ENCODE data around the gene HRH3. TPM values are rescaled to one million over a fixed set of nuclear protein-coding genes. Genes with fewer than 3 reads are reported as not detected.

The HRH3 gene
- polyA plus RNA-seq, 1 donor from 2014 or later: 2.8 TPM

DNA sequence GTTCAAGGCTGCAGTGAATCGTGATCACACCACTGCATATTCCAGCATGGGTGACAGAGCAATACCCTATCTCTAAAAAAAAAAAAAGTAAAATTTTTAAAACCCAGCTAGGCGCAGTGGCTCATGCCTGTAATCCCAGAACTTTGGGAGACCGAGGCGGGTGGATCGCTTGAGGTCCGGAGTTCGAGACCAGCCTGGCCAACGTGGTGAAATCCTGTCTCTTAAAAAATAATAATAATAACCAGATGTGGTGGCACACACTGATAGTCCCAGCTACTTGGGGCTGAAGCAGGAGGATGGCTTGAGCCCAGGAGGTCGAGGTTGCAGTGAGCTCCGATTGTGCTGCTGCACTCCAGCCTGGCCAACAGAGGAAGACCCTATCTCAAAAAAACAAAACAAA is 23.8 kb downstream of the HRH3 start:
- Histone ChIP-seq H3F3A (ENCODE audit: insufficient read depth, low read length, poor library complexity, severe bottlenecking) (no peaks in the 10 kb centered on the region), H3K27ac (ENCODE audit: low read length) (no peak overlapping the region), H4K20me1 (ENCODE audit: insufficient read depth) (no peaks in the 10 kb centered on the region), H2AFZ (ENCODE audit: low read depth, low read length) (no peak overlapping the region), H3K4me2 (ENCODE audit: low read length) (no peak overlapping the region), H3K9me3 (ENCODE audit: low read length) (no peaks in the 10 kb centered on the region), H3K27me3 (ENCODE audit: insufficient read depth, low read depth, low read length) (no peaks in the 10 kb centered on the region), H3K36me3 (ENCODE audit: insufficient read depth, low read length) (no peaks in the 10 kb centered on the region), H3K79me2 (replicated peaks; ENCODE audit: insufficient read depth, low read length) (no peaks in the 10 kb centered on the region), H3K9ac (ENCODE audit: low read length) (no peak overlapping the region), H3K9me2 (ENCODE audit: insufficient read depth, low read length) (no peaks in the 10 kb centered on the region), H3K4me3 (ENCODE audit: low read length) (no peak overlapping the region)
- TF ChIP-seq POLR2AphosphoS5 (IDR thresholded peaks at IDR 0.05) (no peak), SMC3 (conservative IDR thresholded peaks at IDR 0.05; ENCODE audit: poor library complexity) (no peak), MXI1 (conservative IDR thresholded peaks at IDR 0.05; ENCODE audit: poor library complexity, severe bottlenecking) (no peak), TAF1 (IDR thresholded peaks at IDR 0.05; ENCODE audit: low read depth) (no peak), EP300 (conservative IDR thresholded peaks at IDR 0.05; ENCODE audit: poor library complexity, severe bottlenecking) (no peak), RAD21 (conservative IDR thresholded peaks at IDR 0.05) (no peak), EZH2 (IDR thresholded peaks at IDR 0.05; ENCODE audit: borderline replicate concordance, insufficient read depth, low read length, poor library complexity, severe bottlenecking) (no peak)
- TF ChIP-seq, protein P1, sequence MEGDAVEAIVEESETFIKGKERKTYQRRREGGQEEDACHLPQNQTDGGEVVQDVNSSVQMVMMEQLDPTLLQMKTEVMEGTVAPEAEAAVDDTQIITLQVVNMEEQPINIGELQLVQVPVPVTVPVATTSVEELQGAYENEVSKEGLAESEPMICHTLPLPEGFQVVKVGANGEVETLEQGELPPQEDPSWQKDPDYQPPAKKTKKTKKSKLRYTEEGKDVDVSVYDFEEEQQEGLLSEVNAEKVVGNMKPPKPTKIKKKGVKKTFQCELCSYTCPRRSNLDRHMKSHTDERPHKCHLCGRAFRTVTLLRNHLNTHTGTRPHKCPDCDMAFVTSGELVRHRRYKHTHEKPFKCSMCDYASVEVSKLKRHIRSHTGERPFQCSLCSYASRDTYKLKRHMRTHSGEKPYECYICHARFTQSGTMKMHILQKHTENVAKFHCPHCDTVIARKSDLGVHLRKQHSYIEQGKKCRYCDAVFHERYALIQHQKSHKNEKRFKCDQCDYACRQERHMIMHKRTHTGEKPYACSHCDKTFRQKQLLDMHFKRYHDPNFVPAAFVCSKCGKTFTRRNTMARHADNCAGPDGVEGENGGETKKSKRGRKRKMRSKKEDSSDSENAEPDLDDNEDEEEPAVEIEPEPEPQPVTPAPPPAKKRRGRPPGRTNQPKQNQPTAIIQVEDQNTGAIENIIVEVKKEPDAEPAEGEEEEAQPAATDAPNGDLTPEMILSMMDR (IDR thresholded peaks at IDR 0.05; ENCODE audit: poor library complexity, severe bottlenecking): no peak
- TF ChIP-seq, protein P2, sequence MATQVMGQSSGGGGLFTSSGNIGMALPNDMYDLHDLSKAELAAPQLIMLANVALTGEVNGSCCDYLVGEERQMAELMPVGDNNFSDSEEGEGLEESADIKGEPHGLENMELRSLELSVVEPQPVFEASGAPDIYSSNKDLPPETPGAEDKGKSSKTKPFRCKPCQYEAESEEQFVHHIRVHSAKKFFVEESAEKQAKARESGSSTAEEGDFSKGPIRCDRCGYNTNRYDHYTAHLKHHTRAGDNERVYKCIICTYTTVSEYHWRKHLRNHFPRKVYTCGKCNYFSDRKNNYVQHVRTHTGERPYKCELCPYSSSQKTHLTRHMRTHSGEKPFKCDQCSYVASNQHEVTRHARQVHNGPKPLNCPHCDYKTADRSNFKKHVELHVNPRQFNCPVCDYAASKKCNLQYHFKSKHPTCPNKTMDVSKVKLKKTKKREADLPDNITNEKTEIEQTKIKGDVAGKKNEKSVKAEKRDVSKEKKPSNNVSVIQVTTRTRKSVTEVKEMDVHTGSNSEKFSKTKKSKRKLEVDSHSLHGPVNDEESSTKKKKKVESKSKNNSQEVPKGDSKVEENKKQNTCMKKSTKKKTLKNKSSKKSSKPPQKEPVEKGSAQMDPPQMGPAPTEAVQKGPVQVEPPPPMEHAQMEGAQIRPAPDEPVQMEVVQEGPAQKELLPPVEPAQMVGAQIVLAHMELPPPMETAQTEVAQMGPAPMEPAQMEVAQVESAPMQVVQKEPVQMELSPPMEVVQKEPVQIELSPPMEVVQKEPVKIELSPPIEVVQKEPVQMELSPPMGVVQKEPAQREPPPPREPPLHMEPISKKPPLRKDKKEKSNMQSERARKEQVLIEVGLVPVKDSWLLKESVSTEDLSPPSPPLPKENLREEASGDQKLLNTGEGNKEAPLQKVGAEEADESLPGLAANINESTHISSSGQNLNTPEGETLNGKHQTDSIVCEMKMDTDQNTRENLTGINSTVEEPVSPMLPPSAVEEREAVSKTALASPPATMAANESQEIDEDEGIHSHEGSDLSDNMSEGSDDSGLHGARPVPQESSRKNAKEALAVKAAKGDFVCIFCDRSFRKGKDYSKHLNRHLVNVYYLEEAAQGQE (IDR thresholded peaks at IDR 0.05; ENCODE audit: borderline replicate concordance): no peak

DNA sequence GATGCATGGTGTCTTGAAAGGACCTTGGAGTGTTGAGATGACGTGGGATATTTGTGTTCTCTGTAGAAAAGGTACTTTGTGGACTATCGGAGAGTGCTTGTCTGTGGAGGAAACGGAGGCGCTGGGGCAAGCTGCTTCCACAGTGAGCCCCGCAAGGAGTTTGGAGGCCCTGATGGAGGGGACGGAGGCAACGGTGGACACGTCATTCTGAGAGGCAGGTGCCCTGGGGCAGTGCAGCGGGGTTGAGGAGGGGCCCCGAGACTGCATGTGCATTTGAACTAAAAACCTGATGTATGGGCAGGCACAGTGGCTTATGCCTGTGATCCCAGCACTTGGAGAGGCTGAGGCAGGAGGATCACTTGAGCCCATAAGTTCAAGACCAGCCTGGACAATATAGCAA is 24.3 kb downstream of the HRH3 start:
- no peaks in the 10 kb centered on the region for H3K9me2 ChIP-seq (ENCODE audit: insufficient read depth, low read length)
- H3K36me3 ChIP-seq (ENCODE audit: insufficient read depth, low read length): no peaks in the 10 kb centered on the region
- TF ChIP-seq MXI1 (conservative IDR thresholded peaks at IDR 0.05; ENCODE audit: poor library complexity, severe bottlenecking): no peak
- no peak for TF ChIP-seq POLR2AphosphoS5 (IDR thresholded peaks at IDR 0.05)
- no peak for TF ChIP-seq EP300 (conservative IDR thresholded peaks at IDR 0.05; ENCODE audit: poor library complexity, severe bottlenecking)
- no peak for TF ChIP-seq RAD21 (conservative IDR thresholded peaks at IDR 0.05)
- TF ChIP-seq, protein P1 (IDR thresholded peaks at IDR 0.05; ENCODE audit: poor library complexity, severe bottlenecking): no peak
- TF ChIP-seq, protein P2 (IDR thresholded peaks at IDR 0.05; ENCODE audit: borderline replicate concordance): no peak
- TF ChIP-seq SMC3 (conservative IDR thresholded peaks at IDR 0.05; ENCODE audit: poor library complexity): no peak
- TF ChIP-seq EZH2 (IDR thresholded peaks at IDR 0.05; ENCODE audit: borderline replicate concordance, insufficient read depth, low read length, poor library complexity, severe bottlenecking): no peak
- no peak for TF ChIP-seq TAF1 (IDR thresholded peaks at IDR 0.05; ENCODE audit: low read depth)
- H3K79me2 ChIP-seq (replicated peaks; ENCODE audit: insufficient read depth, low read length): no peaks in the 10 kb centered on the region
- H3K27me3 ChIP-seq (ENCODE audit: insufficient read depth, low read depth, low read length): no peaks in the 10 kb centered on the region
- H3F3A ChIP-seq (ENCODE audit: insufficient read depth, low read length, poor library complexity, severe bottlenecking): no peaks in the 10 kb centered on the region
- H4K20me1 ChIP-seq (ENCODE audit: insufficient read depth): no peaks in the 10 kb centered on the region
- H2AFZ ChIP-seq (ENCODE audit: low read depth, low read length): no peak overlapping the region
- H3K9me3 ChIP-seq (ENCODE audit: low read length): no peaks in the 10 kb centered on the region
- H3K9ac ChIP-seq (ENCODE audit: low read length): no peak overlapping the region
- no peak overlapping the region for H3K4me2 ChIP-seq (ENCODE audit: low read length)
- H3K27ac ChIP-seq (ENCODE audit: low read length): no peak overlapping the region
- H3K4me3 ChIP-seq (ENCODE audit: low read length): no peak overlapping the region
